SK-N-SH treated with all-trans-retinoic acid at 6 μM for 48 hours (cell line): ENCODE measurements around the gene PTOV1.

ENCODE experiments used
- ATAC-seq: fragments of 200-7000 bp; cut with Tn5 transposase; 3 replicates; pipeline ENCODE4 v1.9.1; 2020; ENCODE audit warnings: mild to moderate bottlenecking, moderate library complexity
- ARNTL ChIP-seq: fragments of 450-650 bp; formaldehyde crosslinking; IDR thresholded peaks from 2 replicates; pipeline ENCODE4 v1.5.0; 2020; ENCODE audit warnings: low read depth, mild to moderate bottlenecking, moderate library complexity, borderline replicate concordance
- BACH2 ChIP-seq: fragments of 250-450 bp; sonication (Bioruptor Pico); IDR thresholded peaks from 2 replicates; pipeline ENCODE4 v1.9.0; 2021; ENCODE audit warnings: mild to moderate bottlenecking, borderline replicate concordance
- CSDC2 ChIP-seq: fragments of 250-450 bp; sonication (Bioruptor Pico); IDR thresholded peaks from 2 replicates; pipeline ENCODE4 v1.5.0; 2020; ENCODE audit warnings: mild to moderate bottlenecking, moderate library complexity
- CSRNP3 ChIP-seq: fragments of 250-450 bp; sonication (Bioruptor Pico); IDR thresholded peaks from 2 replicates; pipeline ENCODE4 v1.5.1; 2021; ENCODE audit warnings: mild to moderate bottlenecking, moderate library complexity
- ESRRG ChIP-seq: fragments of 250-450 bp; sonication (Bioruptor Pico); IDR thresholded peaks from 2 replicates; pipeline ENCODE4 v1.6.1; 2021; ENCODE audit warnings: mild to moderate bottlenecking
- GLIS3 ChIP-seq: fragments of 250-450 bp; sonication (Bioruptor Pico); IDR thresholded peaks from 2 replicates; pipeline ENCODE4 v1.5.0; 2020; ENCODE audit warnings: mild to moderate bottlenecking, moderate library complexity
- ISL1 ChIP-seq: fragments of 250-450 bp; sonication (Bioruptor Pico); IDR thresholded peaks from 2 replicates; pipeline ENCODE4 v2.1.2; 2022; ENCODE audit warnings: mild to moderate bottlenecking, moderate library complexity
- OSR1 ChIP-seq: fragments of 250-450 bp; sonication (Bioruptor Pico); IDR thresholded peaks from 2 replicates; pipeline ENCODE4 v1.8.0; 2022; ENCODE audit warnings: moderate library complexity, mild to moderate bottlenecking, inconsistent platforms
- PATZ1 ChIP-seq: fragments of 250-450 bp; sonication (Bioruptor Pico); IDR thresholded peaks from 2 replicates; pipeline ENCODE4 v1.8.0; 2020; ENCODE audit warnings: mild to moderate bottlenecking, moderate library complexity, borderline replicate concordance
- RARB ChIP-seq: fragments of 250-450 bp; sonication (Bioruptor Pico); IDR thresholded peaks from 2 replicates; pipeline ENCODE4 v1.8.0; 2021; ENCODE audit warnings: mild to moderate bottlenecking, moderate library complexity
- SNAI2 ChIP-seq: fragments of 250-450 bp; sonication (Bioruptor Pico); IDR thresholded peaks from 2 replicates; pipeline ENCODE4 v1.5.0; 2020; ENCODE audit warnings: mild to moderate bottlenecking, moderate library complexity
- TCF4 ChIP-seq: fragments of 250-450 bp; sonication (Bioruptor Pico); IDR thresholded peaks from 2 replicates; pipeline ENCODE4 v1.8.0; 2021; ENCODE audit warnings: mild to moderate bottlenecking, moderate library complexity, borderline replicate concordance
- TOX ChIP-seq: fragments of 250-450 bp; sonication (Bioruptor Pico); IDR thresholded peaks from 2 replicates; pipeline ENCODE4 v1.8.0; 2021; ENCODE audit warnings: mild to moderate bottlenecking, moderate library complexity, borderline replicate concordance
- ZFP30 ChIP-seq: fragments of 450-650 bp; formaldehyde crosslinking; IDR thresholded peaks from 2 replicates; pipeline ENCODE4 v1.5.0; 2022; ENCODE audit warnings: mild to moderate bottlenecking, moderate library complexity
- ZNF565 ChIP-seq: fragments of 450-650 bp; formaldehyde crosslinking; conservative IDR thresholded peaks from 2 replicates; pipeline ENCODE4 v1.5.0; 2020; ENCODE audit warnings: low read depth, mild to moderate bottlenecking, moderate library complexity
- ZNF70 ChIP-seq: fragments of 450-650 bp; formaldehyde crosslinking; IDR thresholded peaks from 2 replicates; pipeline ENCODE4 v1.5.0; 2020; ENCODE audit warnings: mild to moderate bottlenecking, moderate library complexity
- ZNF8 ChIP-seq: fragments of 450-650 bp; formaldehyde crosslinking; IDR thresholded peaks from 2 replicates; pipeline ENCODE4 v1.5.0; 2020; ENCODE audit warnings: mild to moderate bottlenecking, moderate library complexity
- TF ChIP-seq, protein P1 (sequence below): fragments of 250-450 bp; sonication (Bioruptor Pico); IDR thresholded peaks from 2 replicates; pipeline ENCODE4 v1.5.0; 2020; ENCODE audit warnings: mild to moderate bottlenecking, moderate library complexity
- TF ChIP-seq, protein P2 (sequence below): fragments of 250-450 bp; sonication (Bioruptor Pico); IDR thresholded peaks from 2 replicates; pipeline ENCODE4 v1.8.0; 2021; ENCODE audit warnings: low read depth, mild to moderate bottlenecking, moderate library complexity, borderline replicate concordance

PTOV1 gene

GRCh38 chr19:49890349-49891311 is 39.7 kb downstream of the PTOV1 start (continued):
- TF ChIP-seq, protein P1, sequence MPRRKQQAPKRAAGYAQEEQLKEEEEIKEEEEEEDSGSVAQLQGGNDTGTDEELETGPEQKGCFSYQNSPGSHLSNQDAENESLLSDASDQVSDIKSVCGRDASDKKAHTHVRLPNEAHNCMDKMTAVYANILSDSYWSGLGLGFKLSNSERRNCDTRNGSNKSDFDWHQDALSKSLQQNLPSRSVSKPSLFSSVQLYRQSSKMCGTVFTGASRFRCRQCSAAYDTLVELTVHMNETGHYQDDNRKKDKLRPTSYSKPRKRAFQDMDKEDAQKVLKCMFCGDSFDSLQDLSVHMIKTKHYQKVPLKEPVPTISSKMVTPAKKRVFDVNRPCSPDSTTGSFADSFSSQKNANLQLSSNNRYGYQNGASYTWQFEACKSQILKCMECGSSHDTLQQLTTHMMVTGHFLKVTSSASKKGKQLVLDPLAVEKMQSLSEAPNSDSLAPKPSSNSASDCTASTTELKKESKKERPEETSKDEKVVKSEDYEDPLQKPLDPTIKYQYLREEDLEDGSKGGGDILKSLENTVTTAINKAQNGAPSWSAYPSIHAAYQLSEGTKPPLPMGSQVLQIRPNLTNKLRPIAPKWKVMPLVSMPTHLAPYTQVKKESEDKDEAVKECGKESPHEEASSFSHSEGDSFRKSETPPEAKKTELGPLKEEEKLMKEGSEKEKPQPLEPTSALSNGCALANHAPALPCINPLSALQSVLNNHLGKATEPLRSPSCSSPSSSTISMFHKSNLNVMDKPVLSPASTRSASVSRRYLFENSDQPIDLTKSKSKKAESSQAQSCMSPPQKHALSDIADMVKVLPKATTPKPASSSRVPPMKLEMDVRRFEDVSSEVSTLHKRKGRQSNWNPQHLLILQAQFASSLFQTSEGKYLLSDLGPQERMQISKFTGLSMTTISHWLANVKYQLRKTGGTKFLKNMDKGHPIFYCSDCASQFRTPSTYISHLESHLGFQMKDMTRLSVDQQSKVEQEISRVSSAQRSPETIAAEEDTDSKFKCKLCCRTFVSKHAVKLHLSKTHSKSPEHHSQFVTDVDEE (CRISPR knock-in tag) = no peak
- TF ChIP-seq ZNF8 (CRISPR knock-in tag) = no peak
- TF ChIP-seq PATZ1 (CRISPR knock-in tag) = no peak
- no peak for TF ChIP-seq ZFP30 (CRISPR knock-in tag)
- no peak for TF ChIP-seq RARB (CRISPR knock-in tag)
- no peak for TF ChIP-seq ZNF565
- no peak for TF ChIP-seq GLIS3 (CRISPR knock-in tag)
- TF ChIP-seq ISL1 (CRISPR knock-in tag) = no peak

DNA sequence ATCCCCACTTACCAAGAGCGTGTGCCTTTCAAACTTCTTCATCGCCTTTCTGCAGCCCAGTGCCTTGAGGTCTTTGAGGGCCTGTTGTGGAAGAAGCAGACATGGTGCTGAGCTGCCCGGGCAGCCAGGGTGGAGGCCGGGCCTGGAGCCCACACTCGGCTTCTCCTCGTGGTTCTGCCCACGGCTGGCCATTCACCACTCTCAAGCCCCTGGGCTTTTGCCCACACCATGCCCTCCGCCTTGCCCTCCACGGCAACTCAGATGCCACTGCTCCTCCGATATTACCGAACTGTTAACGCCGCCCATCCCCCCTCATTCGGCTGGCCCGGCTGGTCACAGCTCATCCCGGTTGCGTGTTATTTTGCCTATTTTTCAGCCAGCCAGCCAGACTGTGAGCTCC is 40.4 kb downstream of the PTOV1 start:
- no peak for ATAC-seq
- TF ChIP-seq, protein P1 (CRISPR knock-in tag) = no peak
- TF ChIP-seq, protein P2, sequence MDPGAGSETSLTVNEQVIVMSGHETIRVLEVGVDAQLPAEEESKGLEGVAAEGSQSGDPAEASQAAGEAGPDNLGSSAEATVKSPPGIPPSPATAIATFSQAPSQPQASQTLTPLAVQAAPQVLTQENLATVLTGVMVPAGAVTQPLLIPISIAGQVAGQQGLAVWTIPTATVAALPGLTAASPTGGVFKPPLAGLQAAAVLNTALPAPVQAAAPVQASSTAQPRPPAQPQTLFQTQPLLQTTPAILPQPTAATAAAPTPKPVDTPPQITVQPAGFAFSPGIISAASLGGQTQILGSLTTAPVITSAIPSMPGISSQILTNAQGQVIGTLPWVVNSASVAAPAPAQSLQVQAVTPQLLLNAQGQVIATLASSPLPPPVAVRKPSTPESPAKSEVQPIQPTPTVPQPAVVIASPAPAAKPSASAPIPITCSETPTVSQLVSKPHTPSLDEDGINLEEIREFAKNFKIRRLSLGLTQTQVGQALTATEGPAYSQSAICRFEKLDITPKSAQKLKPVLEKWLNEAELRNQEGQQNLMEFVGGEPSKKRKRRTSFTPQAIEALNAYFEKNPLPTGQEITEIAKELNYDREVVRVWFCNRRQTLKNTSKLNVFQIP (CRISPR knock-in tag) = no peak
- TF ChIP-seq TCF4 (CRISPR knock-in tag) = no peak
- TF ChIP-seq GLIS3 (CRISPR knock-in tag) = no peak
- no peak for TF ChIP-seq ZFP30 (CRISPR knock-in tag)
- no peak for TF ChIP-seq TOX (CRISPR knock-in tag)
- no peak for TF ChIP-seq ARNTL (CRISPR knock-in tag)
- no peak for TF ChIP-seq OSR1 (CRISPR knock-in tag)
- no peak for TF ChIP-seq SNAI2 (CRISPR knock-in tag)
- TF ChIP-seq CSRNP3 (CRISPR knock-in tag) = no peak
- no peak for TF ChIP-seq PATZ1 (CRISPR knock-in tag)
- TF ChIP-seq CSDC2 (CRISPR knock-in tag) = no peak
- no peak for TF ChIP-seq ZNF70 (CRISPR knock-in tag)
- TF ChIP-seq ESRRG (CRISPR knock-in tag) = no peak
- no peak for TF ChIP-seq ZNF8 (CRISPR knock-in tag)
- TF ChIP-seq RARB (CRISPR knock-in tag) = no peak
- TF ChIP-seq BACH2 (CRISPR knock-in tag) = no peak
- TF ChIP-seq, all 23 proteins: peak for 0
